ENCODE data around the gene CARS1. TPM values are rescaled to one million over a fixed set of nuclear protein-coding genes. Genes with fewer than 3 reads are reported as not detected.

The CARS1 gene
- total RNA-seq, 1 donor, result 106 TPM

GRCh38 chr11:3088806-3089205, 31.6 kb upstream of the CARS1 start:
- H3K4me3 ChIP-seq (ENCODE audit: insufficient read depth, low read length), result no peak overlapping the region

GRCh38 chr11:3087821-3088800, 30.9 kb upstream of the CARS1 start:
- Histone ChIP-seq H3K4me2 (ENCODE audit: insufficient read depth, low read length) (no peak overlapping the region), H3K4me1 (ENCODE audit: insufficient read depth, low read length) (no peaks in the 10 kb centered on the region), H3K27ac (ENCODE audit: low read depth, low read length) (no peak overlapping the region), H2AFZ (ENCODE audit: low read length) (no peak overlapping the region), H3K9me3 (ENCODE audit: low read depth, low read length) (no peaks in the 10 kb centered on the region), H3K27me3 (ENCODE audit: insufficient read depth, low read length) (no peaks in the 10 kb centered on the region), H3K36me3 (ENCODE audit: insufficient read depth, low read length) (peaks cover 9% of the 10 kb centered on the region), H4K20me1 (ENCODE audit: insufficient read depth, low read length) (peaks cover 5% of the 10 kb centered on the region), H3K4me3 (ENCODE audit: insufficient read depth, low read length) (no peak overlapping the region), H3K79me2 (ENCODE audit: insufficient read depth, low read length) (no peaks in the 10 kb centered on the region)
- no peak for TF ChIP-seq CTCF (IDR thresholded peaks at IDR 0.05; ENCODE audit: extremely low read depth, low read depth, low read length)
- peak; percentile 83 for DNase-seq (ENCODE audit: insufficient read length, low spot score, missing footprints)

More at GRCh38 chr11:3088806-3089205, 31.6 kb upstream of the CARS1 start:
- H3K4me1 ChIP-seq (ENCODE audit: insufficient read depth, low read length), result no peaks in the 10 kb centered on the region
- no peak overlapping the region for H2AFZ ChIP-seq (ENCODE audit: low read length)
- H3K79me2 ChIP-seq (ENCODE audit: insufficient read depth, low read length), result no peaks in the 10 kb centered on the region
- no peaks in the 10 kb centered on the region for H3K27me3 ChIP-seq (ENCODE audit: insufficient read depth, low read length)
- TF ChIP-seq CTCF (IDR thresholded peaks at IDR 0.05; ENCODE audit: extremely low read depth, low read depth, low read length), result no peak
- H3K4me2 ChIP-seq (ENCODE audit: insufficient read depth, low read length), result no peak overlapping the region
- peaks cover 5% of the 10 kb centered on the region for H4K20me1 ChIP-seq (ENCODE audit: insufficient read depth, low read length)
- DNase-seq (ENCODE audit: insufficient read length, low spot score, missing footprints), result no peak
- peaks cover 16% of the 10 kb centered on the region for H3K36me3 ChIP-seq (ENCODE audit: insufficient read depth, low read length)
- H3K27ac ChIP-seq (ENCODE audit: low read depth, low read length), result no peak overlapping the region
- no peaks in the 10 kb centered on the region for H3K9me3 ChIP-seq (ENCODE audit: low read depth, low read length)

- H4K20me1 ChIP-seq (ENCODE audit: insufficient read depth, low read length), result peaks cover 5% of the 10 kb centered on the region
- no peaks in the 10 kb centered on the region for H3K9me3 ChIP-seq (ENCODE audit: low read depth, low read length)
- H3K27ac ChIP-seq (ENCODE audit: low read depth, low read length), result no peak overlapping the region
- H3K4me3 ChIP-seq (ENCODE audit: insufficient read depth, low read length), result no peak overlapping the region
- TF ChIP-seq CTCF (IDR thresholded peaks at IDR 0.05; ENCODE audit: extremely low read depth, low read depth, low read length), result no peak
- H3K27me3 ChIP-seq (ENCODE audit: insufficient read depth, low read length), result no peaks in the 10 kb centered on the region
- H3K4me1 ChIP-seq (ENCODE audit: insufficient read depth, low read length), result no peaks in the 10 kb centered on the region
- no peaks in the 10 kb centered on the region for H3K79me2 ChIP-seq (ENCODE audit: insufficient read depth, low read length)
- no peak overlapping the region for H3K4me2 ChIP-seq (ENCODE audit: insufficient read depth, low read length)
- no peak overlapping the region for H2AFZ ChIP-seq (ENCODE audit: low read length)
- peaks cover 6% of the 10 kb centered on the region for H3K36me3 ChIP-seq (ENCODE audit: insufficient read depth, low read length)
- DNase-seq (ENCODE audit: insufficient read length, low spot score, missing footprints), result no peak
Measured at GRCh38 chr11:3087373-3087772, 30.1 kb upstream of the CARS1 start.

GRCh38 chr11:3086671-3087150, 29.5 kb upstream of the CARS1 start:
- no peaks in the 10 kb centered on the region for H3K79me2 ChIP-seq (ENCODE audit: insufficient read depth, low read length)
- H3K4me1 ChIP-seq (ENCODE audit: insufficient read depth, low read length), result no peaks in the 10 kb centered on the region
- H3K36me3 ChIP-seq (ENCODE audit: insufficient read depth, low read length), result peaks cover 6% of the 10 kb centered on the region
- H4K20me1 ChIP-seq (ENCODE audit: insufficient read depth, low read length), result peaks cover 5% of the 10 kb centered on the region
- no peak overlapping the region for H3K4me2 ChIP-seq (ENCODE audit: insufficient read depth, low read length)
- H3K4me3 ChIP-seq (ENCODE audit: insufficient read depth, low read length), result no peak overlapping the region
- no peak for TF ChIP-seq CTCF (IDR thresholded peaks at IDR 0.05; ENCODE audit: extremely low read depth, low read depth, low read length)
- no peaks in the 10 kb centered on the region for H3K9me3 ChIP-seq (ENCODE audit: low read depth, low read length)
- DNase-seq (ENCODE audit: insufficient read length, low spot score, missing footprints), result peak; percentile 29
- H2AFZ ChIP-seq (ENCODE audit: low read length), result no peak overlapping the region
- no peak overlapping the region for H3K27ac ChIP-seq (ENCODE audit: low read depth, low read length)
- no peaks in the 10 kb centered on the region for H3K27me3 ChIP-seq (ENCODE audit: insufficient read depth, low read length)

Measured in osteoblast (primary cell).